Measurements from ENCODE around the gene GPR83.
"Not testable (repeated sequence)": the region's sequence is repeated elsewhere in the genome, so short reads cannot be mapped to it uniquely, and the experiment has no call there.

GRCh38 chr11:94350850-94351563 lies 50.2 kb downstream of the GPR83 start:
- TF ChIP-seq POLR2AphosphoS5, CTCF (IDR thresholded peaks at IDR 0.05): not testable (repeated sequence)

Data from esophagus muscularis mucosa (tissue), 3 donors.